A673 (cell line): ENCODE data around the gene MPV17L2. TPM values are rescaled to one million over a fixed set of nuclear protein-coding genes. Genes with fewer than 3 reads are reported as not detected.

Experiments used
- BruUV-seq: library from RNA; stranded (reverse); fragments of 400-500 nt; replicated peaks from 2 replicates; lab custom pipeline; 2021; lab: Mats Ljungman, UMichigan
- CTCF ChIA-PET: fragments of 300-600 bp; sonication (Branson Sonifier 250); formaldehyde crosslinking; loops from one replicate; lab custom pipeline; 2022; ENCODE audit warnings: antibody characterized with exemption; lab: Charles Lee
- POLR2A ChIA-PET: fragments of 300-600 bp; sonication (Branson Sonifier 250); formaldehyde crosslinking; loops from one replicate; lab custom pipeline; 2022; ENCODE audit warnings: antibody characterized with exemption; ENCODE audit not compliant: low non-redundant PET; lab: Charles Lee
- DNase-seq: peaks from one replicate; pipeline ENCODE4 v3.0.0-alpha.2; 2015; ENCODE audit warnings: low spot score
- H3K27ac ChIP-seq: fragments of 200-600 bp; sonication (generic); 2 replicates; pipeline ENCODE4 v1.5.1; 2016; ENCODE audit warnings: mixed run types, low read depth, mild to moderate bottlenecking, mixed read lengths, antibody characterized with exemption, low read length; ENCODE audit not compliant: poor library complexity, severe bottlenecking
- H3K27me3 ChIP-seq: fragments of 200-600 bp; sonication (generic); replicated peaks from 2 replicates; pipeline ENCODE4 v1.6.1; 2017; ENCODE audit warnings: mixed run types, low read depth, mild to moderate bottlenecking, mixed read lengths, antibody characterized with exemption, low read length; ENCODE audit not compliant: insufficient read depth, poor library complexity
- H3K36me3 ChIP-seq: fragments of 200-600 bp; sonication (generic); 2 replicates; pipeline ENCODE4 v1.6.1; 2016; ENCODE audit warnings: mixed run types, mild to moderate bottlenecking, mixed read lengths, antibody characterized with exemption, low read length; ENCODE audit not compliant: insufficient read depth, poor library complexity, severe bottlenecking
- H3K4me1 ChIP-seq: fragments of 200-600 bp; sonication (generic); 2 replicates; pipeline ENCODE4 v1.6.1; 2017; ENCODE audit warnings: mixed run types, mild to moderate bottlenecking, mixed read lengths, antibody characterized with exemption, low read length; ENCODE audit not compliant: insufficient read depth, poor library complexity, severe bottlenecking
- H3K4me3 ChIP-seq: fragments of 200-600 bp; sonication (generic); 2 replicates; pipeline ENCODE4 v1.5.1; 2016; ENCODE audit warnings: low read depth, mixed run types, mild to moderate bottlenecking, mixed read lengths, low read length; ENCODE audit not compliant: poor library complexity, severe bottlenecking
- H3K9me3 ChIP-seq: fragments of 200-600 bp; sonication (generic); 2 replicates; pipeline ENCODE4 v1.6.1; 2016; ENCODE audit warnings: mixed run types, low read depth, mild to moderate bottlenecking, mixed read lengths, antibody characterized with exemption, low read length; ENCODE audit not compliant: poor library complexity, severe bottlenecking
- EZH2 ChIP-seq: fragments of 200-600 bp; sonication (generic); IDR thresholded peaks from 2 replicates; pipeline ENCODE4 v1.6.1; 2017; ENCODE audit warnings: borderline replicate concordance, low read depth, mild to moderate bottlenecking, mixed read lengths, antibody characterized with exemption, low read length; ENCODE audit not compliant: poor library complexity, severe bottlenecking
- intact Hi-C: fragments of 100-400 bp; cut with micrococcal nuclease; formaldehyde crosslinking; loops from one replicate; pipeline ENCODE4 v1.10.0; 2022; ENCODE audit not compliant: unreplicated experiment
- total RNA-seq: library from RNA; stranded (reverse); gene quantifications from 2 replicates; pipeline ENCODE4 v1.2.3, GENCODE V29; 2021
- TF ChIP-seq, protein P1 (sequence below): fragments of 300-800, 200-600 bp; sonication (generic); conservative IDR thresholded peaks from 2 replicates; pipeline ENCODE4 v1.5.1; 2017; ENCODE audit warnings: low read depth, mild to moderate bottlenecking, antibody characterized with exemption, low read length, moderate library complexity, mixed read lengths

Gene MPV17L2
- total RNA-seq, 1 experiment from 2014 or later, result 20.2 TPM

DNA sequence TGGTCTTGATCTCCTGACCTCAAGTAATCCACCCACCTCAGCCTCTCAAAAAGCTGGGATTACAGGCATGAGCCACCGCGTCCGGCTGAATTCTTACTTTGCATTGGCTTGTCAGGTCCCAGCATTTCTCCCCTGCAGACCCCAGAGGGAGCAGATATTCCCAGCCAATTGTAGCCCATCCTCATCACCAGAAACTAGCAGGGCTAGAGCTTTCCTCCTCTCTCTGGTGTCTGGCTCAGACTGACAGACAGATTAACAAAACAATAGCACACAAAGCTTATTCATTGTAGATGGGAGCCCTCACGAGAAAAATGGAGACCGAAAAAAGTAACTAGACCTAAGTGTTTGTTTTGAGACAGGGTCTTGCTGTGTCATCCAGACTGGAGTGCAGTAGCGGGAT lies 7.5 kb upstream of the MPV17L2 start:
- H3K4me1 ChIP-seq, result no peaks in the 10 kb centered on the region
- intact Hi-C loops, result no loop called here
- no peaks in the 10 kb centered on the region for H3K36me3 ChIP-seq
- H3K4me3 ChIP-seq, result no peak overlapping the region
- ChIA-PET CTCF (no interaction called here), POLR2A (no interaction called here)
- TF ChIP-seq, protein P1, sequence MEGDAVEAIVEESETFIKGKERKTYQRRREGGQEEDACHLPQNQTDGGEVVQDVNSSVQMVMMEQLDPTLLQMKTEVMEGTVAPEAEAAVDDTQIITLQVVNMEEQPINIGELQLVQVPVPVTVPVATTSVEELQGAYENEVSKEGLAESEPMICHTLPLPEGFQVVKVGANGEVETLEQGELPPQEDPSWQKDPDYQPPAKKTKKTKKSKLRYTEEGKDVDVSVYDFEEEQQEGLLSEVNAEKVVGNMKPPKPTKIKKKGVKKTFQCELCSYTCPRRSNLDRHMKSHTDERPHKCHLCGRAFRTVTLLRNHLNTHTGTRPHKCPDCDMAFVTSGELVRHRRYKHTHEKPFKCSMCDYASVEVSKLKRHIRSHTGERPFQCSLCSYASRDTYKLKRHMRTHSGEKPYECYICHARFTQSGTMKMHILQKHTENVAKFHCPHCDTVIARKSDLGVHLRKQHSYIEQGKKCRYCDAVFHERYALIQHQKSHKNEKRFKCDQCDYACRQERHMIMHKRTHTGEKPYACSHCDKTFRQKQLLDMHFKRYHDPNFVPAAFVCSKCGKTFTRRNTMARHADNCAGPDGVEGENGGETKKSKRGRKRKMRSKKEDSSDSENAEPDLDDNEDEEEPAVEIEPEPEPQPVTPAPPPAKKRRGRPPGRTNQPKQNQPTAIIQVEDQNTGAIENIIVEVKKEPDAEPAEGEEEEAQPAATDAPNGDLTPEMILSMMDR, result no peak
- TF ChIP-seq EZH2, result no peak
- BruUV-seq, result no TSS peak
- H3K27ac ChIP-seq, result no peak overlapping the region
- DNase-seq, result no peak
- H3K9me3 ChIP-seq, result no peaks in the 10 kb centered on the region
- no peaks in the 10 kb centered on the region for H3K27me3 ChIP-seq

- H3K27me3 ChIP-seq, result no peaks in the 10 kb centered on the region
- no peak for DNase-seq
- intact Hi-C loops, result no loop called here
- no peak overlapping the region for H3K4me3 ChIP-seq
- H3K27ac ChIP-seq, result no peak overlapping the region
- peaks cover 15% of the 10 kb centered on the region for H3K4me1 ChIP-seq
- ChIA-PET POLR2A (no interaction called here), CTCF (interaction anchor here (1.0 kb wide), 1 partner anchor 42 kb away, joined by 4 read pairs; no protein-coding TSS in a partner anchor)
- H3K9me3 ChIP-seq, result no peaks in the 10 kb centered on the region
- TF ChIP-seq, protein P1, result no peak
- no peak for TF ChIP-seq EZH2
- H3K36me3 ChIP-seq, result no peaks in the 10 kb centered on the region
- BruUV-seq, result no TSS peak
Observed at GRCh38 chr19:18190278-18190677, 2.7 kb upstream of the MPV17L2 start.

DNA sequence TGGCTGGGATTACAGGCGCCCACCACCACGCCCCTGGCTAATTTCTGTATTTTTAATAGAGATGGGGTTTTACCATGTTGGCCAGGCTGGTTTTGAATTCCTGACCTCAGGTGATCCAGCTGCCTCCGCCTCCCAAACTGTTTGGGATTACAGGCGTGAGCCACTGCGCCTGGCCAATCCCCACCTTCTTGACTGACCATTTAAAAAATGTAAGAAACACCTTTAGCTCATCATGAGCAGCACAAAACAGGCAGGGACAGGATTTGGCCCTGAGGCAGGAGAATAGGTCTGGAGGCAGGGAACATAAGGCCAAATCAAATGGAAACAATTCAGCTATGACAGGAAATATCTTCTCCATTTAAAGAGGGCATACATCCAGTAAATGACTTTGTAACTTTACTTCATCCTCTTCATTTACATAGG lies 1.4 kb upstream of the MPV17L2 start:
- ChIA-PET CTCF (interaction anchor here (0.6 to 1.6 kb wide), 4 partner anchors 11 to 78 kb away, joined by 5 to 7 read pairs (median 6); no protein-coding TSS in a partner anchor), POLR2A (no interaction called here)
- Histone ChIP-seq H3K4me3 (peak overlapping the region; percentile 65), H3K27me3 (no peaks in the 10 kb centered on the region), H3K9me3 (no peaks in the 10 kb centered on the region), H3K4me1 (peaks cover 15% of the 10 kb centered on the region), H3K27ac (peak overlapping the region; percentile 82), H3K36me3 (no peaks in the 10 kb centered on the region)
- BruUV-seq, result no TSS peak
- DNase-seq, result no peak
- TF ChIP-seq, protein P1, result no peak
- no peak for TF ChIP-seq EZH2
- intact Hi-C loops, result loop anchor here (2.0 kb wide), 1 partner anchor 39 kb away; the partner anchor contains the start of gene PIK3R2
